ENCODE results near the gene CORO2A.
"Not testable (repeated sequence)": the region's sequence is repeated elsewhere in the genome, so short reads cannot be mapped to it uniquely, and the experiment has no call there.

Gene CORO2A

GRCh38 chr9:98076514-98076890 lies 115.9 kb downstream of the CORO2A start:
- not testable (repeated sequence) for DNase-seq (ENCODE audit: low read depth); H3K4me3 ChIP-seq (ENCODE audit: low read depth, low read length)

- peak; percentile 52 for DNase-seq (ENCODE audit: low read depth)
- H3K4me3 ChIP-seq (ENCODE audit: low read depth, low read length), result no peak overlapping the region
These were observed 117.1 kb downstream of the CORO2A start for GRCh38 chr9:98075332-98075805.

GRCh38 chr9:98074115-98074990 lies 118.1 kb downstream of the CORO2A start:
- H3K4me3 ChIP-seq (ENCODE audit: low read depth, low read length), result no peak overlapping the region
- DNase-seq (ENCODE audit: low read depth), result no peak

GRCh38 chr9:98071737-98072136 lies 120.7 kb downstream of the CORO2A start:
- DNase-seq (ENCODE audit: low read depth), result no peak
- no peak overlapping the region for H3K4me3 ChIP-seq (ENCODE audit: low read depth, low read length)

Data from skeletal muscle cell (primary cell).